HG02610 (cell line): ENCODE measurements around the gene TAS1R1.

Source experiments
- ATAC-seq: cut with Tn5 transposase; IDR thresholded peaks from one replicate; pipeline ENCODE4 v1.9.1; 2021; ENCODE audit warnings: mild to moderate bottlenecking, moderate library complexity; ENCODE audit not compliant: unreplicated experiment

Gene TAS1R1

DNA sequence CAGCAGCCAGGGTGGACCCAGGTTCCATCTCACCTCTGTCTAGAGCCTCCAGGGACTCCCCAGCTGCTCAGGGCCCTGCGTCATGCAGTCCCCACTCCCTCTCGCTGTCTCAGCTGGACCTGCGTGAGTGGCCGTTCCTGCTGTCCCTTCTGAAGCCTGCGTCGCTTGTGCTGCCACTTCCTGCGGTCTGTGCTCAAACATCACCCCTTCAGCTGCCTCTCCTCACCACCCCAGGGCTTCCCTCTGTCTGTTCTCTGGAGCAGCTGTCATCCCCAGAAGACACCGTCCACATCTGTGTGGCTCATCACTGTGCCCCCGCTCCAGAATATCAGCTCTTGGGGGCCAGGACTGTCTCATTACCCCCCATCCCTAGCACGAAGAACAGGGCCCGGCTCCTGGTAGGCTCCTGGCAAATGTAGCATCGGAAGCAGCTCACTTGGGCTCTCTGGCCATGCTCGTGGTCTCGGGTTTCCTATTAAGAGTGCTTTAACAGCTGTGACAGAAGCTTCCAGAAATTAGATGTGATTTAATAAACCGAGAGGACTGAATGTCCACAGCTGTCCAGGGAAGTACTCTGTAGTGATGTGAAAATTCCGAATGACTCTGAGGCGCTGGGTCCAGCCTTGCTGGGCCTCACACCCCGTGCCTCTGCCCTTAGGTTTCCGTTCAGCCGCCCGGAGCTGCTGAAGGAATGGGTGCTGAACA, 72.9 kb downstream of the TAS1R1 start:
- no peak for ATAC-seq

DNA sequence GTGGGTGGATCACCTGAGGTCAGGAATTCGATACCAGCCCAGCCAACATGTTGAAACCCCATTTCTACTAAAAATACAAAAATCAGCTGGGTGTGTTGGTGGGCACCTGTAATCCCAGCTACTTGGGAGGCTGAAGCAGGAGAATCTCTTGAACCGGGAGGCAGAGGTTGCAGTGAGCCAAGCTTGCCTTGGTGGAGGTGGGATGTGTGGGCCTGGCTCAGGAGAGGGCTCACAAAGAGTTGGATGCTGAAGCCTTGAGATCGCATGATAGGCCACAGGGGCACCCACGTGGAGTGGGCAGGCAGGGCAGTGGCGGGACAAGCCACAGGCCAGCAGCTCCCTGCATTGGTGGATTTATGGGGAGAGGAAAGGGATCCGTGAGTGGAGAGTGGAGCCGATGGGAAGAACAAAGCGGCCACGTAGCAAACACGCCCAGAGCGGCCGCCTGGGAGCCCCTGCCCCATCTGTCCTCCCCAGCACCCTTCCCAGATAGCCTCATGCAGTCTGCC, 73.9 kb downstream of the TAS1R1 start:
- no peak for ATAC-seq
